SK-N-MC (cell line): ENCODE measurements around the gene HOXA9.

Experiments used
- EZH2 ChIP-seq: fragments of 200-600 bp; sonication (generic); IDR thresholded peaks from one replicate; pipeline ENCODE4 v1.6.1; 2017; ENCODE audit warnings: antibody characterized with exemption
- FOXP2 ChIP-seq: optimal IDR thresholded peaks from 2 replicates; pipeline ENCODE3; 2011; ENCODE audit warnings: mild to moderate bottlenecking, moderate library complexity; ENCODE audit not compliant: insufficient read depth; ENCODE audit errors: extremely low read length, control extremely low read depth
- POLR2AphosphoS5 ChIP-seq: IDR thresholded peaks from 2 replicates; pipeline ENCODE4 v1.6.1; 2012; ENCODE audit warnings: mild to moderate bottlenecking, low read depth, low read length, borderline replicate concordance

GRCh38 chr7:27164367-27165088 is 809 bp downstream of the HOXA9 start:
- TF ChIP-seq POLR2AphosphoS5 (no peak), EZH2 (no peak), FOXP2 (no peak)
